HG03045 (cell line): ENCODE measurements around the gene LRP4.

Experiments used
- ATAC-seq: cut with Tn5 transposase; IDR thresholded peaks from one replicate; pipeline ENCODE4 v1.9.1; 2021; ENCODE audit warnings: mild to moderate bottlenecking, moderate library complexity; ENCODE audit not compliant: unreplicated experiment

Gene LRP4

DNA sequence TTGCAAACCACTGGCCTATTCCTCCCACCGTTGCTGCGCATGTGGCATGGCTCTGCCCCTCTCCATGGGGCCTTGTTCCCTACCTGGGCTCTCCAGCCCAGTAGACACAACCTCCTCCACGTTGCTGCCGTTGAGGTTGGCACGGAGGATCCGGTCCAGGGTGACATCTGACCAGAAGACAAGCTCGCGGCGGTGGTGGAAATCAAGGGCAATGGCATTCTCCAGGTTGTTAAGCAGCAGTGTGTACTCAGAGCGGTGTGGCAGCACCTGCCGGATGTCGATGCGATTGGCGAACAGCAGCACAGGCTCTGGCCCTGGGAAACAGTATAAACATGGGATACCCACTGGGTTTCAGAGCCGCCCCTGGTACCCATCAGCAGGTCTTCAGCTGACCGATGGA lies 23.8 kb downstream of the LRP4 start:
- ATAC-seq = no peak

DNA sequence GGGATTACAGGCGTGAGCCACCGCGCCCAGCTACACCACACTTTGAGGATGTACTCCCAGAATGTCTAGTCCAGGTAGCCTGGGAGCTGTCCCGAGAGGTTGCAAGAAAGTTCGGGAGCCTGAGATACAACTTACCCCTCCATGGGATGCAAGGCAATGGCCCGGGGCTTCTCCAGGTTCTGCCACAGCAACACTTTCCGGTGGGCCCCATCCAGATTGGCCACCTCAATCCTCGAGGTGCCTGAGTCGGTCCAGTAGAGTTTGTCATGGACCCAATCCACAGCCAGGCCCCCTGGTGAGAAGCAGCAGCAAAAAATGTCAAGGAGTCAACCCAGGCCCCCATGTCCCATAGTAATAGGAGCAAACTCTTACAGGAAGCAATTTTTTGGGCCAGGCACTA lies 25.5 kb downstream of the LRP4 start:
- ATAC-seq = no peak

DNA sequence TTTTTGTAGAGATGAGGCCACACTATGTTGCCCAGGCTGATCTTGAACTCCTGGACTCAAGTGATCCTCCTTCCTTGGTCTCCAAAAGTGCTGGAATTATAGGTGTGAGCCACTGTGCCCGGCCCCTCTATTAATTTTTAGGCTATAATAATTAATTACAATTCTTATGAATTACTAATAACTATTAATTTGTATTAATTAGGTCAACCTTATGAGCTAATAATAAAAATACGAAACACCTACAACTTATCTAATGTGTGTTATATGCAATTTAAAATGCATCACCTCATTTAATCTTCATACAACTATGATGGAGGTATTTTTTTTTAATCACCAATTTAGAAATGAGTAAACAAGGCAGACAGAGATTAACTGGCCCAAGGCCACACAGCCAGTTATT lies 26.2 kb downstream of the LRP4 start:
- ATAC-seq = no peak

DNA sequence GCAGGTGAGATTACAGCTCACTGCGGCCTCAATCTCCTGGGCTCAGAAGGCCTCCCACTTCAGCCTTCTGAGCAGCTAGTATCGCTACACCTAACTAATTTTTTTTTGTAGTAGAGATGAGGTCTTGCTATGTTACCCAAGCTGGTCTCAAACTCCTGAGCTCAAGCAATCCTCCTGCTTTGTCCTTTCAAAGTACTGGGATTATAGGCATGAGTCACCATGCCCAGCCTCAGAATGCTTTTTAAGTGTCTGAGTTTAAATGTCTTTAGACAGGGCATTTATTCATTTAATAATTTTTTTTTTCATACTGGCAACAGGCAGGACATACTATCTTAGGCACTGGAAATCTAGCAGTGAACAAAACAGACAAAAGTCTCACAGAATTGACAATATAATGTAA lies 27.7 kb downstream of the LRP4 start:
- no peak for ATAC-seq

DNA sequence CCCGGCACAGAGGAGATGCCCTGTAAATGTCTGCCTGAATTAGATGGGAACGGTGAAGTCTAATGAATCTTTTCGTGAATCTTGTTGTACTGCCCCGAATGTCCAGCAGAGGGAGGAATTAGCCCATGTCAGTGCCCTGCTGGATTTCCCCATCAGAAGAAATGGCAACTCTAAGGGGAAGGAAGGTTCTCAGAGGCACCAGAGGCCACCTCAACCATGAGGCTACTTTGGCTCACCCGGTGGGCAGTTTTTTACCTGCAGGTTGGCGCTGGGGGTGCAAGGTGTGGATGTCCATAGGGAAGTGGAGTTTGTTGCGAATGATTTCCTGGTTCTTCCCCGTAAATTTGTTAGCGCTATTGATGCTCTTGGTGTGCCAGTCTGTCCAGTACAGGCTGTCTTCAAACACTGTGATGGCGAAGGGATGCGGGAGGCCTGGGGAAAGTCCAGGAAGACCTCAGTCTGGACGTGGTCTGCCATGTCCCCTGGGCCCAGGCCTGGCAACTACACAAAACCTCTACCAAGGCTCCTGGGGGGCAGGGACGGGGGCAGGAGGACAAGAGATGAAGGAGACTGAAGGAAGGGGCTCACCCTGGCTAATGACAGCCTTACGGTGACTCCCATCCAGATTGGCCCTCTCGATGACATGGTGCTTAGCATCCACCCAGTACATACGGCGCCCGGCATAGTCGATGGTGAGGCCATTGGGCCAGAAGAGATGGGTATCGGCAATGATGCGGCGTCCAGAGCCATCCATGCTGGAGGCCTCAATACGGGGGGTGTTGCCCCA lies 28.5 kb downstream of the LRP4 start:
- ATAC-seq = peak; percentile 50

DNA sequence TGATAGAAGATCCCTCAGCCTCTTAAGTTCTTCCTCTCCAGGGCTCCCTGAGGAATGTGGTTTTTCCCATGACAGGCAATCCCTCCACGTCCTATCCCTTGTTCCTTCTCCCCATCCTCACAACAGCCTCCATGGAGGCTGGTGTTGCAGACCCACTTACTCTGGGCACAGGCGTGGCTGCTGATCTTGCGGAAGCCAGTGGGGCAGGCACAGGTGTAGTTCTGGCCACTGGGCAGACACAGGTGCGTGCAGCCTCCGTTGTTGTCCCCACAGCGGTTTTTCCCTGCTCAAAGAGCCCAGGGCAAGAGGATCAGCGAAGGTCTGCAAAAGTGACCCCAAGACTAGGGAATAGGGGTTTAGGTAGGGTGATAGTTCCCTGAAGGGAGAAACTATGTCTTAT lies 29.1 kb downstream of the LRP4 start:
- no peak for ATAC-seq

DNA sequence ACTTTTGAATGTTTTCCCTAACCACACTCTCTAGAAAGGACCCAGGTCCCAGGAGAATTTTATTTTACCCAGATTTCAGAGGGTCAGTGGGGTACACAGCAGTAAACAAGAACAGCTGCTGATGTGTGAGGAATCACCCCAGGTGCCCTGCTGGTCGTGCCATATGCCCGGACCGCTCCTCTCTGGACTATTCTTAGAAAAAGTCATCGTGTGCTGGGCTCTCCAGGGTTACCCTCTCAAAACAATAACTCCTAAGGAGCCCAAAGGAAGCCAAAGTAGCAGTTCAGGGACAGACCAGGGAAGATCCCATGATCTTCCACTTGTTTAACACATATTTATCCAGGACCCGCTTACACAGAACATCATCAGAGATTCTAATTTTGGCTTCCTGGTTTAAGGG lies 29.7 kb downstream of the LRP4 start:
- ATAC-seq = no peak

DNA sequence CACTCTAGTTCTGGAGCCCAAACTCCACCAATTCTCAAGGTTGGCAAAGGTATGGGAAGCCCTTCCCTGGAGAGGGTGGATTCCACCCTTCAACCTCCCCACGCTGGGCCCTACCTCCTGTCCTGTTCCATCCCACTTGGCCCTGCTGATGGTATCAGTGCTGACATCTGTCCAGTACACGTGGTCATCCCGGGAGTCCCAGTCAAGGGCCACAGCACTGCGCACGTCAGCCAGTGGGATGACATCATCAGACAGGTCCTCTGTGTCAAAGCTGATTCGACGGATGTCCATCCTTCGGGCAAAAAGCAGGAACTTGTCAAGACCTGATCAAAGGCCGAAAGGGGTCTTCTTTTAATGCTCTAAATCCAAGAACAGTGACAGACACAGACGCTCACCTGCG lies 32.1 kb downstream of the LRP4 start:
- ATAC-seq = no peak

DNA sequence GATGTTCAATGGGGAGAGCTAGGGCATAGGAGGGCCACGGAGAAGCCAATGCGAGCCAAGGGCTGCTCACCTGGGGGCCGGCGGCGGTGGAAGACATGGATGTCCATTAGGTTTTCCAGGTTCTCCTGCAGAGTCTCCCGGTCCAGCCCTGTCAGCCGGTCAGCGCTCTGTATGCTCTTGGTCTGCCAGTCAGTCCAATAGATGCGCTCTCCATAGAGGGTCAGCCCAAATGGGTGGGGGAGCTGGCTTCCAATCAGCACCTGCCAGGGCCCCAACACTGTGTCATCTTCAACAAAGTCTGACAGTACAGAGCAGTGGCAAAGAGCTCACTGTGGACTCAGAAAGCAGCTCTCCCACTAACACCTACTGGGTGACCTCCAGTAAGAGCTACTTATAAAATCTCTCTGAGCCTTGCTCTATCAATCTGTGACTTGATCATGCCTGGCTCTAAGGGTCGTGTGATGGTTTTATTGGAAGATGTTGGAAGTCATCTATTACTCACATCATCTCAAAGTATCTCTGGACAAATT lies 39.2 kb downstream of the LRP4 start:
- ATAC-seq = no peak

DNA sequence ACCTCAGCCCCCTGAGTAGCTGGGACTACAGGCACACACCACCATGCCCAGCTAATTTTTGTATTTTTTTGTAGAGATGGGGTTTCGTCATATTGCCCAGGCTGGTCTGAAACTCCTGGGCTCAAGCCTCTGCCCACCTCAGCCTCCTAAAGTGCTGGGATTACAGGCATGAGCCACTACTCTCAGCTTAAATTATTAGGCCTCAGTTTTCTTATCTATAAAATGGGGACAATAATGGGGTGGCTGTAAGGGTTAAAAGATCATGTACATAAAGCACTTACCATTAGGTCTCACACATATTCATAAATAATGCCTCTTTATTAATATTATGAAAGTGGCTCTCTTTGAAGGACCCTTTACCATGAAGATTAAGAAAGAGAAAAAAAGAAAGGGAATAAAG lies 40.8 kb downstream of the LRP4 start:
- no peak for ATAC-seq

DNA sequence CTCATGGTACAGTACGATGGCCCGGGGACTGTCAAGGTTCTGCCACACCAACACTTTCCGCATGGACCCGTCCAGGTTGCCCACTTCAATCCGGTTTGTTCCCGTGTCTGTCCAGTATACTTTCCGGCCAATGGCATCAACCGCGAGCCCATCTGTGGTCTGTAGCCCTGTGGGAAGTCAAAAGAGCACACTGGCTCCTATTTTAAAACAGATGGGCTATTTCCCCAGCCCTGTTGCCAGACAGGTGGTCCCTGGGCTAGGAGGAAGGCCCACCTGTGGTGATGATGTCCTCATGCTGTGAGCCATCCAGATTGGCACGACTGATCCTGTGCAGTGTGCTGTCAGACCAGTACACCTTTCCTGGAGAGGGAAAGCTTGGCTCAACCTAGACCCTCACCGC lies 41.9 kb downstream of the LRP4 start:
- no peak for ATAC-seq

DNA sequence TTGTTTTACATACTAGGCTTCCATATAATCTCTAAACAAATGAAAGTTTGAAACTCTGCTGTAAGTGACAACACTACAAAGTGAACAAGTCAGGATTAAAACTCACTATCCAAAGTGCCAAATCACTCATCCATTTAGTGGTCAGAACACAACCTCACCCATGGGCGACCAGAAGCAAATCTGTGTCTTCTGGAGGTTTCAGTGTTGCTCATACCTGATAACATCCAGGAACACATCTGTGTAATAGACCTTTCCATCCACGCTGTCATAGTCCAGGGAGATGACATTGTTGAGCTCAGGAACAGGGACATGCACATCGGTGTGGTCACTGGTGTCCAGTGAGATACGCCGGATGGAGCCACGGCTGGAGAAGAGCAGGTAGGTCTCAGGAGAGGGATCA lies 43.8 kb downstream of the LRP4 start:
- ATAC-seq = no peak

DNA sequence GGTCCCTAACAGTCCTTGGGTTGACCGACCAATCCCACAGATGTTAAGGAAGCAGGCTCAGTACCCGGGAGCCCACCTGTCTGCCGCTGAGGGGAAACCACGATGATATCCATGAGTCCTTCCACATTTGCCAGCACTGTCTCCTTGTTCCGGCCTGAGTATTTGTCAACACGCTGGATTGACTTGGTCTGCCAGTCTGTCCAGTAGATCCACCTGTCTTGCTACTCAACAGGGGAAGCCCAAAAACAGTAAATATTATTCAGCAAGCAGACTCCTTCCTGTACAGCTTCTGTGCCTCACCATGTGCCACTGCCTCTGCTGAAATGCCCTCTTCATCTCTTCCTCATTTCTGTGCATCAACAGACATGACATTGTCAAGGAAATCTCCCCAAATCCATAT lies 49.4 kb downstream of the LRP4 start:
- no peak for ATAC-seq

DNA sequence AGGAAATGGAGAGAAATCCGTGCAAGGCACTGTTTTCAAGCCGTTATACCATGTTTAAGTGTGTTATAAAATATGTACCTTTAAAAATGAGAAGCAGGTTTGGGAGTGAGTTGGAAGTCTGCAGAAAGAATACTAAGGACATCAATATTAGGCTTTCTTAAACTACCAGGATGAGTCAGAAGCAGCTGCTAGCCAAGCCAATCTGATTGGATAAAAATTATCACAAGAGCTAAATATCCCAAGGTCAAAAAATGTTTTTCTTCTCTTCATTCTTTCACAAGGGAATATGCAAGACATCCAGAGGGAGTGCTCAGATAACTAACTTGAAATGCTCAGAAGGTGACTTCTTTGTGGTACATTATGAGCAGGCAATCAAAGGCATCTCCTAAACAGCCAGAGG lies 53.0 kb downstream of the LRP4 start:
- no peak for ATAC-seq

DNA sequence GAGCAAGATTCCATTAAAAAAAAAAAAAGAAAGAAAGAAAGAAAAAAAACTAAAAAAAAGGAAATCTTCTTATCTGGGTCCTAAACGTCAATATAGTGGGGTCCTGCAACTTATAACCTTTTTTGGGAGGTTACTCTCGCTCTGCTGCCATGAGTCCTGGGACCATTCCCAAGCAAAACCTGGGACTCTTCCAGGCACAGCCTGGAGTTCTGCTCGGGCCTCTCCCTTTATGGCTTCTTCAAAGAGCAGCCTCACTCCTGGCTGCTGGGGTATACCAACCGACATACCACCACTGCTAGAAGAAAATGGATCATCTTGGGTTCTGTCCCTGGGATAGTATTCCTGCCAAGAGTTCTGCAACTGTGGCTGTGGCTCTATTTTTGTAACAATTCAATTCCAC lies 58.1 kb downstream of the LRP4 start:
- ATAC-seq = no peak

DNA sequence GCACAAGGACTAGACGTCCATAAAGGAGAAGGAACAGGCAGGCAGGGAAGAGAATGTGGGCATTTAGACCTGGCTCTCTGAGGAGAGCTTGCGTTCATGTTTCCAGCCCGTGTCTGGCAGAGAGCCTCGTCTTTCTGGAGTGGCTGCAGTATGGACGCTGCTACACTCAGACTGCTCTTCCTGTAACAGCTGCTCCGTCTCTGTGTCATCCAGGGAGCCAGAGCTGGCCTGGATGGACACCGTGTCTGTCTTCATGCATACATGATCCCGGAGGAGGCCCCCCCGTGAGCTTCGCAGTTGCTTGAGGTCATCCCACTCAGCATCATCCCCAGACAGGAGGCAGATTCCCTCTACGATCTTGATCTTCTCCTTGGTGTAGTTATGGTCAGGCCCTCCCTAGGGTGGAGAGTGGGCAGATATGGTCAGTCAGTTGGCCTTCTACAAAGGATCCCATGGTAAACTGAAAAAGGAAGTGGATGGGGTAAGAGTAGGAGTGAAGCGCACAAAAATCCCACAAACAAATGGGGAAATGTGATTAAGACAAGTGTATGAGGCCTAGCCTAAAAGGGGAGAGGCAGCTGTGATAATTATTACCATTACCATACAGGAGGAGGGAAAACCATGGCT lies 59.3 kb downstream of the LRP4 start:
- ATAC-seq = no peak

DNA sequence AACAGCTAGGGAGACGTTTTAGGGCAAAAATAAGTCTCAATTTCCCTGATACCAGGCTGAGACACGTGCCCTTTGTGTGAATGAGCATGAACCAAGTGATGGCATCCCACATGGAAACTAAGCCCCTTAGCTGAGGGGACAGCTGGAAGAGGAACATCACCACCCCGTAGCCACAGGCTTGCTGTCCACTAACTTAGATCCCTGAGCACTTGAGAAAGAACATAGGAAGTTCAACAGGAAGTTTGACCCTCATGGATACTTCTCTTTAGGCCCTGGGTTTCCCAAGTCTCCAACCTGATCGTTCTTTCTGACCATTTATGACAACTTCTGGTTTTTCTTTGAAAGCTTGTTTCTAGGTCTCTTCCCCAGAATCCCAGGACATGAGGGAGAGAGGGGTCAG lies 60.7 kb downstream of the LRP4 start:
- no peak for ATAC-seq

DNA sequence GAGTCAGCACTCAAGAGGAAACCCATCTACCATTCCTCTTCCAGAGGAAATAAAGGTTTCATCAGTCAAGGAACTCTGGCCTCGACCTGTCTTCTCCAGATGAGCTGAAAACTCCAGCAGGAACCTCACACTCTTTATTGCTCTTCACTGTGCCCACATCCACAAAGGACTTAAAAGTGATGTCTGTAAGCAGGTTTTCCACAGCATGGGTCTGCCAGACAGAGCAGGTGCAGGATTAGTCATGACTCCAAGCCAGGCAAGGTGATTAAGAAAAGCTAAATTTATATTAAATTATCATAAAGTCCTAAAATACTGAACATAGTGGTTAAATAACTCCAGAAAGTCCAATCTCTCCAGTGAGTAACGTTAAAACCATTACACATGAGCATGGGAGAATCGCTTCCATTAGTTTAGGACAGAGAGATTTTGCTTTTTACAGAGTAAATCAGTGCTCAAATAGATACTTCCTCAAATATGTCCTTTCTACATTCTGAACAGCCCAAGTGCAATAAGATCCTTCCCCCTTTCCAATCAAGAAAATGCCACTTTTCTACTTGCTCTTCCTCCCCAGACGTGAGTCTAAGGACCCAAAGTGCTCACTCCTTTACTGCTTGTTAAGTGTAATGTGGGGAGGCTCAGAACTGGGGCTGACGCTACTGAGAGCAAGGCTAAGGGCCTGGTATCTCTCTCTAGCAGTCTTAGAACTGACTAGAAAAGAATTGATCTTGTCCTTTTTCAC lies 61.6 kb downstream of the LRP4 start:
- ATAC-seq = no peak

DNA sequence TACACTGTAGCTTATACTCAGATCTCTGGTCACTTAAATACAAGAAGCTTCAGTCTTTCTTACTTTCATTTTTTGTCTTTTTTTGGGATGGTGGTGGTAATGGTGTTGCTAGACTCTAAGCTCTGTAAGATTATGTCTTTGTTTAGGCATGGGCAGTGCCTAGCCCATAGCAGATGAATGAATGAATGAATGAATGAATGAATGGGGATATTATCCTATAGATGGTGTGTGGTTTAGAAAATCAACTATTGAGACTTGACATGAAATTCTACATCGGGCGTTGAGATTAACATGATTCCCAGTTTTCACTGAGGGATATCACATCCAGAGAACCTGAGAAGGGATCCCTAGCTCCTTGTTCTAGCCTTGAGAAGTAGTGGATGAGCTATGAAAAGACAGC lies 62.5 kb downstream of the LRP4 start:
- ATAC-seq = no peak

DNA sequence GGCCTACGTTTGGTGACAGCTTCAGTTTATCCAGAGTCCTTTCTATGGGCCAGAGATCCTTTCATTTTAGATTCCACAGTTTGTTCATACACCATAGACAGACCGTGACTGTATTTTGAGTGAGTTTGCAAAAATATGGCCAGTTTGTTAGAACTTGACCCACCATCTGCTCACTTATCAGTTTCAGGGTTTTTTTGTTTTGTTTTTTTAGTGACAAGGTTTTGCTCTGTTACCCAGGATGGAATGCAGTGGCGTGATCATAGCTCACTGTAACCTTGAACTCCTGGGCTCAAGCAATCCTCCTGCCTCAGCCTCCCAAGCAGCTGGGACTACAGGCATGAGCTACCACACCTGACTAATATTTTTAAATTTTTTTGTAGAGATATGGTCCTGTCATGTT lies 63.2 kb downstream of the LRP4 start:
- ATAC-seq = no peak

DNA sequence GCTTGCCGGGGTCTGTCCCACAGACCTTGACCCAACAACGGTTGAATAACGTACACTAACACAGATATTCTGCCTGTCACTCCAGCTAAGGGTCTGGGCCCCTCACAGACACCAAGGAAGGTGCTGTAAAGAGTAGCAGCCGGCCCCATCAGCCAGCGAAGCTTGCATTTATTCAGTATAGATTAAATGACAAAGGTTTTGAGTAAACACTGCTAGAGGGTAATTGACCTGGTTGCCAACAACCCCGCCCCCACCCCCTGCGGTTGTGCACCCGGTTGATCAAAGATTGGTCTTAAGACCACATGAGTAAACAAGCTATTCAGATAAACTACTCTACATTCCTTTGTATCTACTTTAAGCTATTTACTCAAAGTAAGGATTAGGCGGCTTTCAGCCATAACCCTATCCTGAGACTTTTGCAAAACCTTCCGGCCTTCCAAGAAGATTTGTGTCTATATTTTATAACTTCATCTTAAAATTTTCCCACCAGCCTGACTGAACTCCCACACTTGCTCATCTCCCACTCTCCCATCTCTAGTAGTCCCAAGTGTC lies 67.4 kb downstream of the LRP4 start:
- ATAC-seq = no peak

DNA sequence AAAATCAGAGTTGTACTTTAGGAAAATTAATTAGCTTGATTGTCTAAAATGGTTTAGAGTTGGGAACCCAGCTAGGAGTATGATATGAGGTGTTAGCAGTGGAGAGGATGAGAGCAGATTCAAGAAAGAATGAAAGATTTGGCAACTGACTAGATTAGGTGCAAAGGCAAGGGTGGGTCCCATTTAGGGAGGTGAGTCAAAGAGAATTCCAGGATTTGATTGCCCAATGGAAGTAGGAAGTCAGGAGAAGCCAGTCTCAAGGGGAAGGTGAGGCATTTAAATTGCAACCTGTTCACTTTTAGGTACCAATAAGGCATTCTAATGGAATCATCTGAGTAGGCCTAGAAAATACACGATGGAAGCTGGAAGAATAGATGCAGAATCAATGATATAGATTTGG lies 68.7 kb downstream of the LRP4 start:
- no peak for ATAC-seq
